Left colon (tissue), 2 donors: Measurements from ENCODE around the gene SYNE2. TPM values are rescaled to one million over a fixed set of nuclear protein-coding genes. Genes with fewer than 3 reads are reported as not detected.
"Not testable (repeated sequence)": the region's sequence is repeated elsewhere in the genome, so short reads cannot be mapped to it uniquely, and the experiment has no call there.

Experiments
- ATAC-seq: fragments of 200-7000 bp; cut with Tn5 transposase; one replicate; pipeline ENCODE4 v1.9.1; 2020; ENCODE audit warnings: mild to moderate bottlenecking, moderate library complexity
- DNase-seq, 2 donors: peaks; one replicate each; pipeline ENCODE4 v3.0.0-alpha.2; 2020
- intact Hi-C, 2 donors: fragments of 100-400 bp; cut with DNase I in 1 of 2; cut with micrococcal nuclease in 1 of 2; formaldehyde crosslinking; loops; one replicate each; pipeline versions ENCODE4 v1.11.2 to v1.14.0; 2022; cut with DNase I, micrococcal nuclease
- total RNA-seq, 2 donors: library from RNA; stranded (reverse); fragmentation: NEBNext Ultra II Directional; extraction: Animal tissue kit (Norgen Biotek cat#: 25700); gene quantifications; one replicate each; pipeline ENCODE4 v1.2.1, GENCODE V29; 2021
- donor health status: DM: no; HTN: no; CAD: no.
- donor health status: DM: yes; HTN: yes; CAD: no.

SYNE2 gene
- total RNA-seq, 2 donors from 2014 or later = 137 to 189 TPM

DNA sequence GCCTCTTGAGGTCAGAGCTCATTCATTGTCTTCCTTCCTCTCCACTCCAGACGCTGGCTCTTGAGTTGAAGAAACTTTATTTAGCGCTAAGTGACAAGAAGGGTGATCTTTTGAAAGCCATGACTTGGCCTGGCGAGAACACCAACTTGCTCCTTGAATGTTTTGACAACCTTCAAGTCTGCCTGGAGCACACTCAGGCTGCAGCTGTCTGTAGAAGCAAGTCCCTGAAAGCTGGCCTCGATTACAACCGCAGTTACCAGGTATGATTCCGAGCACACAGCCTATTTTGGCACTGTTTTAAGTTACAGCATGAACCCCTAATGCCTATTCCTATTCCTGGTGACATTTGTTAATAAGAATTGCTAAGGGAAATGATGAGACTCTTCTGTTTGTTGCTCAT lies 273.7 kb downstream of the SYNE2 start:
- intact Hi-C loops = no loop called here
- DNase-seq (no peak), ATAC-seq (no peak)

DNA sequence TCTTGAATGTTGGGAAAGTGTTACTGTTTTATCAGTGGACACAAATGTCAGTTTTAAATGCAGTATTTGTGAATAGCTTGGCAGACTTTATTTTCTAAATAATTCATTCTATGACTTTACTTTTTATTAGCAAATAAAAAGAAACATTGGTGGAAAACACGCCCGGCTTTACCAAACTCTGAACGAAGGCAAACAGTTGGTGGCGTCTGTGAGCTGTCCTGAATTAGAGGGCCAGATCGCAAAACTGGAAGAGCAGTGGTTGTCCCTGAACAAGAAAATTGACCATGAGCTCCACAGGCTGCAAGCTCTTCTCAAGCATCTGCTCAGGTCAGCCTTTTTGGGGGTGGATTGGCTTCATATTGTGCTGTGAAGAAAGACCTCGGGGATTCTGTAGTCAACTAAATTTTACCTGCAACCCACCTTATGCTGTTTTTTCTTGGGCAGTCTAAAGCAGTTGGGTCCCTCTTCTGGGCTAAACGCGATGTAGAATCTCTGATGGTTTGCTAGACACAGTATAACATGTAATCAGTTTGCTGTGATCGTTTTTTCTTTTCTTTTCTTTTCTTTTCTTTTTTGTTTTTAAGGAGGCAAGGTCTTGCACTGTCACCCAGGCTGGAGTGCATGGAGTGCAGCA lies 285.0 kb downstream of the SYNE2 start:
- DNase-seq = no peak

DNA sequence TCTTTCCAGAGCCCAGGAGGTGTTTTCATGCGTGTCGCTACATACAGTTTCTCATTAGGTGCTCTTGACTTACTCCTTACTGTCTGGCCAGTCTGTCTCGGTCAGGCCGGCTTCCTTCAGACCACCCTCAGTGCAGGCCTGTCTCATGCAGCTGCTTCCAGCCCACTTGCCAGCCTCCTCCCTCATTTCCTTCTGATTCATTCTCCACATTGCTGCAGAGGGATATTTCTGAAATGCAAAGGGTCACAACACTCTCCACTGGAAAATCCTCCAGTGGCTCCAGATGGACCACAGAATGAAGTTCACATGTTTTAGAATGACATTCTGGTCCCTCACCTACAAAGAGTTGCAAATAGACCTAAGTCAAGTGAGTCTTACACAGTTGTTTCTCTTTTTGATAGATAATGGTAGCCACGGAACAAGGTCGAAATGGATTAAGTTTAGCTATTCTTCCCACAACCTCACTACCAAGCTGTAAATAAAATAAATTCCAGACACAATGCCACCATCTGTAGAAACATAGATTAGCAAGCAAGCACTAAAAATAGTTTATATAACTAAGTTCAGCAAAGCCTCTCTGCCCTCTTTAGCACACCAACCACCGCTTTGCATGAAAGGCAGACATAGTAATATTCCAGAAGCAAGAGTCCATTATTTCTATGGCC lies 294.5 kb downstream of the SYNE2 start:
- DNase-seq (no peak), ATAC-seq (no peak)
- intact Hi-C loops = no loop called here

More for the DNA sequence above, 285.0 kb downstream of the SYNE2 start:
- intact Hi-C loops = no loop called here
- ATAC-seq = no peak

DNA sequence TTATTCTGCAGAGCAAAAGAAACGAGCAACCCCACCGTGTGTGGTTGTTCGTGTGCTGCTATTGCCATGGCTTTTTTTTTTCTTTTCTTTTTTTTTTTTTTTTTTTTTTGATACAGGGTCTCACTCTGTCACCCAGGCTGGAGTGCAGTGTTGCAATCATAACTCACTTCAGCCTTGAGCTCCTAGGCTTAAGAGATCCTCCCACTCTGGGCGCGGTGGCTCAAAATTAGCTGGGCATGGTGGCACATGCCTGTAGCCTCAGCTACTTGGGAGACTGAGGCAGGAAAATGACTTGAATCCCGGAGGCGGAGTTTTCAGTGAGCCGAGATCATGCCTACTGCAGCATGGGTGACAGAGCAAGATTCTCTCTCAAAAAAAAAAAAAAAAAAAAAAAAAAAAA lies 297.1 kb downstream of the SYNE2 start:
- no peak for ATAC-seq
- DNase-seq = no peak
- intact Hi-C loops = no loop called here

DNA sequence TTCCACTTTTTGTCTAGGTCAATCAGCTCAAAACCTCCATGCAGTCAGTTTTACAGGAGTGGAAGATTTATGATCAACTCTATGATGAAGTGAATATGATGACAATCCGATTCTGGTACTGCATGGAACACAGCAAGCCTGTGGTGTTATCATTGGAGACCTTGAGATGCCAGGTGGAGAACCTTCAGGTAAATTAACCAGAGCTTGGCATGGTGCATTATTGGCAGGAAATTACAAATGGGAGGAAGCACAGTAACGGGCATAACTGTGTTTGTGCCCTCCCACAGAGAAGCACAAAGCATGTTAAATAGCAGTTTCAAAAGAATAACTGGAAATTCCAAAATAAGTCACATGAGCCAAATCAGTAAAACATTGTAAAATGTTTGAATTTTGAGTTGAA lies 305.8 kb downstream of the SYNE2 start:
- intact Hi-C loops = no loop called here
- DNase-seq (no peak), ATAC-seq (no peak)

DNA sequence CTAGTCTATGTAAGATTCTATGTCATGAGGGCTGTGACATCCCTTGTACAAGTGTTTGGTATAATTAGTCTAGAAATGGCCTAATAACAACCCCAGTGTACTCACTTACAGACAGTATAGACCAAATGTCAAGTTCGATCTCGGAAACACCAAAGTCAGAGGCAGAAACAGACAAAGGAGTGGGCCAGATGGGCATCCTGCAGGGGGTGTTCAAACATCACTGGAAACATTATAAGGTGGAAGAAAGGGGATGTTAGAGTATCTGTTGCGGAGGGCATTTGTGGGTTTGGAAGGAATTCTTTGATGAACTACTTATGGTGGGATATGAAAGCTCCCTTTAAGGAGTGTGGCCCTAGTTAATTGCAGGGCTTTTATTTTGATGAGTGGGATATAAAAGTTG lies 306.8 kb downstream of the SYNE2 start:
- DNase-seq (no peak), ATAC-seq (no peak)
- intact Hi-C loops = no loop called here

DNA sequence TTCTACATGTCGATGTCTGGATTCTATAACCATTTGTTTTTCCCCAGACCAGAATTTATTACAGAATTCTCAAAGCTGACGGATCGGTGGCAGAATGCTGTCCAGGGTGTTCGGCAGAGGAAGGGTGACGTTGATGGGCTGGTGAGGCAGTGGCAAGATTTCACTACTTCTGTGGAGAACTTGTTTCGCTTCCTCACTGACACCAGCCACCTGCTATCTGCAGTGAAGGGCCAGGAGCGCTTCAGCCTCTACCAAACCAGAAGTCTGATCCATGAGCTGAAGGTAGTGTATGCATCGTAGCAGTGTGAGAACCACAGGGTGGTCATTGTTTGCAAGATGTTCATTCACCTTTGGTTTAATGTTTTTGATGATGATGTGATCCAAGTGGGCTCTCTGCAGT lies 317.4 kb downstream of the SYNE2 start:
- ATAC-seq = no peak
- intact Hi-C loops = no loop called here
- no peak for DNase-seq

DNA sequence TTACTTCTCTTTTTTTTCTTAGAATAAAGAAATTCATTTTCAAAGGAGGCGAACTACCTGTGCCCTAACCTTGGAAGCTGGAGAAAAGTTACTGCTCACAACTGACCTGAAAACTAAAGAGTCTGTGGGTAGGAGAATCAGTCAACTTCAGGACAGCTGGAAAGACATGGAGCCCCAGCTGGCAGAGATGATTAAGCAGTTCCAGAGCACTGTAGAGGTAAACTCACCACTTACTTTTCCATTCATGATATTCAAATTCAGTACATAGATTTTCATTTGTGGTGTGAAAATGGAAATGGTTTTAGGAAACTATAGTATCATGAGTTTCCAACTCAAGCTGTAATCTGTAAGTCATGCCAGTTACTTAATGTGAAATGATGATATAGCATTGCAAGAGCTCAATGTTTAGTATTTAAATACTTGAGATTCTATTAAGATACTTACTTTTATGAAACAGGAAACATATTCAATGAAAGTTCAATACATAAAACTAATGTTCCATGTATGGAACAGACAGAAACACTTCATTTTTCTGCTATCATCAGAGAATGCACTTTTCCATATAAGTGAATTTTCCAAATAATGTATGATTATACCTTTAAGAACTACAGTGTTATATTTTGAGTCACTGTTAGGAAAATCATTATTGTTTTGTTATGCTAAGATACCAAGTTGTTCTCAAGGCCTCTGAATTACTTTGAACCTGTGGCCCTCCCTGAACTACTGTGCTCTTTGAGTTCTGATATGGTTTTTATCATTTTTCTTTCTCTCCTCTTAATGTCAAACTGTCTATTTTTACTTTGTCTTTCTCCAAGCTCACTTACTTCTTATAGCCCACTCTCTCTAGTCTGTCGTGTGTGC lies 322.3 kb downstream of the SYNE2 start:
- intact Hi-C loops = no loop called here
- ATAC-seq (no peak), DNase-seq (no peak)

DNA sequence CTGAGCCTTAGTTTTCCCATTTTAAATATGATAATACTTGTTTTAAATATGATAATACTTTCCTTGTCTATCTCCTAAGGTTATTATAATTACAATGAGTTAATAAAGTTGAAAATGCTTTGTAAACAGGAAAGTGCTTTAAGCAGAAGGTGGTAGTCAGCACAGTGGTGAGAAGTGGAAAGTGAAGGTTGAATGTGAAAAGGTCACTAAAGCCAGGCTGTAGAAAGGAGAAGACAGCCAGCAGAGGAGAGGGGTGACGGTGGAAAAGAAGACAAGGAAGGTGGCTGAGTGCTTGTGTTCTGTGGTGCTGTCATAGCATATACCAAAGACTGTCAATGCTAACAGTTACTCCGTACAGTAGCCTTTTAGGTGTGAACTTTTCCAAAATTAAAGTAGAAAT lies 323.5 kb downstream of the SYNE2 start:
- ATAC-seq (no peak), DNase-seq (no peak)
- intact Hi-C loops = no loop called here

DNA sequence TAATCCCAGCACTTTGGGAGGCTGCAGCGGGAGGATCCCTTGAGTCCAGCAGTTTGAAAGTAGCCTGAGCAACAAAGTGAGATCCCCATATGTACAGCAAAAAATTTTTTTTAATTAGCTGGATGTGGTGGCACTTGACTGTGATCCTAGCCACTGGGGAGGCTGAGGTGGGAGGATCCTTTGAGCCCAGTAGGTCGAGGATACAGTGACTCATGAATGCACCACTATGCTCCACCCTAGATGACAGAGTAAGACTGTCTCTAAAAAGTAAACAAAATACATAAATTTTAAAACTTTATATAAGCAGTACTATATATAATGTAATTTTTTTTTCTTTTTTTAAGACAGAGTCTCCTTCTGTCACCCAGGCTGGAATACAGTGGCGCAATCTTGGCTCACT lies 326.0 kb downstream of the SYNE2 start:
- ATAC-seq (no peak), DNase-seq (no peak)
- intact Hi-C loops = no loop called here

DNA sequence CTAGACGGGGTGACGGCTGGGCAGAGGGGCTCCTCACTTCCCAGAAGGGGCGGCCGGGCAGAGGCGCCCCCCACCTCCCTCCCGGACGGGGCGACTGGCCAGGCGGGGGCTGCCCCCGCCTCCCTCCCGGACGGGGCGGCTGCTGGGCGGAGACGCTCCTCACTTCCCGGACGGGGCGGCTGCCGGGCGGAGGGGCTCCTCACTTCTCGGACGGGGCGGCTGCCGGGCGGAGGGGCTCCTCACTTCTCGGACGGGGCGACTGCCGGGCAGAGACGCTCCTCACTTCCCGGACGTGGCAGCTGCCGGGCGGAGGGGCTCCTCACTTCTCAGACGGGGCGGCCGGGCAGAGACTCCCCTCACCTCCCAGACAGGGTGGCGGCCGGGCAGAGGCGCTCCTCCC lies 330.1 kb downstream of the SYNE2 start:
- ATAC-seq, intact Hi-C loops, DNase-seq: not testable (repeated sequence)

DNA sequence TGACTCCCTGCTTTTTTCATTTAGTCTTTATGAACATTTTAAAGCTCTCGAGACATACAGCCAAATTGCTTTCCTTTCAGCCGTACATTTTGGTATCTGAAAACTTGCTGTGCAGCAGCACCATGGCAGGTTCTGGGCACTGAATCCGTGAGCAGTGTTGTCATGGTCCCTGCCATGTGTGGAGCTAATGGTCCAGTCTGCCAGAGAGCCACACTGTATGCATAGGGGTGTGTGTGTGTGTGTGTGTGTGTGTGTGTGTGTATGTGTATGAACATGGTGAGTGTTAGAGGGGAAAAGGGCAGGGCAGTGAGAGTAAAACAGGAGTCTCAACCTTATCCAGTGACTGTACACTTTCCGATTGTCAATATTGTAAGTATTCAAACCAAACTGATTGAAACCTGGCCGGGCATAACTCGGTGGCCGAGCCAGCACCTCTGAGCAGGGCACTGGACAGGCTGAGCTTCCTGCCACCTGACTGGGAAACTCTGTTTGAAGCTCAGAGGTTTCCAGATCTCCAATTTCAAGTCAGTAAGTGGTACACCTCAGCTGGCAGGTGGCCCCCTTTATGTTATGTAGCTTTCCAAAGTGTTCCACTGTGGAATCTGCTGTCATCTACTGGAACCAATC lies 331.4 kb downstream of the SYNE2 start:
- intact Hi-C loops = no loop called here
- DNase-seq (no peak), ATAC-seq (no peak)

DNA sequence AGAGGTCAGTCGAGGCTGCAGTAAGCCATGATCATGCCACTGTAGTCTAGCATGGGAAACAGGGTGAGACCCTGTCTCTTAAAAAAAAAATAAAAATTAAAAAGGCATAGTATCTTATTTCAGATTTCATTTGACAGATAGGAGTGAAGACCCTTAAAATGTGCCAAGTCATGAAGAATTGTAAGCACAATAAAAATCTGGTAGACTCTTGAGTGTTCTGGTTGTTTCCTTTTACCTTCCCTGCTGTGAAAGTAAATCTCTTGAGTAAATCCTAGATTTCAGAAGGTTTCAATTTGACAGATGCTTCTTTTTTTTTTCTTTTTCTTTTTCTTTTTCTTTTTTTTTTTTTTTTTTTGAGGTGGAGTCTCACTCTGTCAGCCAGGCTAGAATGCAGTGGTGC lies 332.4 kb downstream of the SYNE2 start:
- ATAC-seq = no peak
- DNase-seq = no peak

DNA sequence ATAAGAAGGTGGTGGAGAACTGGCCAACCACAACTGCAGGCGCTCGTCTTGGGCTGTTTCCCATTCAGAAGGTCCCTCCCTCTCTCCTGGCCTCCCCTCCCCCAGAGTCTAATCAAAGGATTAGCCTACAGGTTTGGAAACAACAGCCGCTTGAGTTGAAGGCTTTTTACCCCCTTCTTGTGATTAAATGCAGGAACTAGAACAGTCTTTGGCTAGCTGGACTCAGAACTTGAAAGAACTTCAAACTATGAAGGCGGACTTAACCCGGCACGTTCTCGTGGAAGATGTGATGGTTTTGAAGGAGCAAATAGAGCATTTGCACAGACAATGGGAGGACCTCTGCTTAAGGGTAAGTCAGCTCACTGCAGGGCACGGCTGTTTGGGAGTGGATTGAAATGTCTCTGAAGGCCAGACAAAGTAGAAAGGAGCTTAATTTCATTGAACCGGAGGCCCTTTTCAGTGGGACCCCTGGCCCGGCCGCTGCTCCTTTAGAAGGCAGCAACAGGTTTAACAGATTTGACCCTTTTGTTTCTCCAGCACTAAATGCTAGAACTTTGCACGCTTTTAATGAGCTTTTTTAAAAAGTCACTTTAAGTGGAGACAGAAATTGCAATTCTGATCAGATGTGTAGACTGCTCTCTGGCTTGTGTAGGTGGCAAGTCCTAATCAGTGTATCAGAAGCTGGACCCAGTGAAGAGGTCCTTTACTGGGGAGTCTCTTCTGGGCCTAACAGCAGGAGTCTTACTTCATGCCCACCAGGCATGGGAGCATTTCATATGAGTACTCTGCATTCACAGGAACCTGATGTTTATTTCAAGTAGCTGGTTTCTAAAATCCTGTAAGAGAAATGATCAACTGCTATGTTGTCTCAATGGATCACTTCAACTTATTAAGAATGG lies 333.7 kb downstream of the SYNE2 start:
- DNase-seq (no peak), ATAC-seq (no peak)
- intact Hi-C loops = no loop called here

More for the DNA sequence above, 332.4 kb downstream of the SYNE2 start:
- intact Hi-C loops = no loop called here

DNA sequence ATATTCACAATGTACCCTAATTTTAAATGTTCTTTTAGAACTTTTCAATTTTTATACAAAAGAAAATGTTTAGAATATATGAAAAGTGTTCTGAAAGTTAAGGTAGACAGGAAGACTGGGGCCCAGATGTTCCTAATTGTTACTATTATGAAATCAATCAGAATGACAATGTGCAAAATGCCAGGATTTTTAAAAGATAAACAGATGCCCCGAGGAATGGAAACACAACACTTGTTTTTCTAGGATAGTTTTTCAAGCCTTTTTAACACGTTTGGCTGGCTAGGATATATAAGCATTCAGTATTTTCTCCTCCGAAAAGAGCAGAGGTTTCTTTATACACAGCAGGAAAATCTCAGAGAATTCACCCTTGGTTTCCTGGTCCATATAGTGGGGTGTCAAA lies 334.5 kb downstream of the SYNE2 start:
- intact Hi-C loops = no loop called here
- DNase-seq (no peak), ATAC-seq (no peak)

DNA sequence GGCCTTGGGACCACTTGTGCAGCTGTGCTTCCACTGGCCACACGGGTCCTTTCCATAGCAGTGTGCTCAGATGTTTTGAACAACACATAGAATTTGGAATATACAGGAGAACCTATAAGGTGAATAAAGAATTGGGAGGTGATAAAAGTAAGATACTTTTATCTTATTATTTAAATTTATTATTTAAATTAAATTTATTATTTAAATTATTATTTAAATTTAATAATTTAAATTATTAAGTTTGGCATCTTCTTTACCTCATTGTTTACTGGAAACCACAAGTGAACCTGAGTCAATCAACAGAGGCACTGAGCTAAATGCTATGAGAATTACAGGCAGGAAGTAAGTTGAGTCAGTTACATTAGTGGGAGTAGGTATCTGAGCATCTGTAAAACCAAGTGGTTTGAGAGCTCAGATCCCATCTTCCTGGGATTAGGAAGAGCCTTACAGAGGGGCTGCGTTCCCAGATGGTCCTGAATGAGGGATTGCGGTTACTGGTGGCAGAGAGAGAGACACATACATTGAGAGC lies 338.2 kb downstream of the SYNE2 start:
- intact Hi-C loops = no loop called here
- DNase-seq (no peak), ATAC-seq (no peak)

DNA sequence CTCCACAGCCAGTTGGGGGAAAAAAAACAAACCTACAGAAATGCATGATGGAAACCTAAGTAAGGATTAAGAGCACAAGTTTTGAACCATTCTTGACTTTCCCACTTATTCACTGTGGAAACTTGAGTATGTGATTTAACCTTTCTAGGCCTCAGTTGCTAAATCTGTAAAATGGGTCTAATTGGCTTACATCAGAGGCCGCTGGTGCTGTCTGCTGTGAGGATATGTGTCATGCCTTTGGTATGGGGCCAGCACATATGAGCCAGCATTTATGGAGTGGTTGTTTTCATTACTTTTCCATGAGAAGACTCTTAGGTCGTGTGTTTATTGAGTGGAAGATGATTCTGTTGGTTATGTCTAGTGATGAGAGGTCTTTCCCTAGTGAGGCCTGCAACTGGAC lies 339.0 kb downstream of the SYNE2 start:
- intact Hi-C loops = no loop called here
- DNase-seq (no peak), ATAC-seq (no peak)

DNA sequence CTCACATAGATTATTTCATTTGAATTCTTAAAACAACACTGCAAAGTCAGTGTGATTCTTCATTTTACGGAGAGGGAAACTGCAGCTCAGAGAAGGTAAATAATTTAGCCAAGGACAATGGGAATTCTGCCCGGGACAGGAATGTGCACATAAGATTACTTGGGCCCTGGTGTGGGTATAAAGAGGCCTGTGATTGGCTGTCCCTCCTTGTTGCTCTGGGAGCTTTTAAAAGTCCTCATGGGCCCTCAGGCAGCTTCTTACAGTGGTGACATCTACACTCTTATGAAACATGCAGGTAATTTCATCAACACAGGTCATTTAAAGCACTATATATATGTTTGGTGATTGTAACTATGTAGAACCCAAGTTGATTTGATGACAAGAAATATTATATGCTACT lies 341.0 kb downstream of the SYNE2 start:
- DNase-seq = no peak
- intact Hi-C loops = no loop called here
- no peak for ATAC-seq
